Right renal cortex interstitium (tissue), 3 donors: ENCODE results near the gene ITM2B. TPM values are rescaled to one million over a fixed set of nuclear protein-coding genes. Genes with fewer than 3 reads are reported as not detected.
A peak's percentile ranks its signal among the peaks of the same experiment; 100 is the strongest.
"Not testable (repeated sequence)": the region's sequence is repeated elsewhere in the genome, so short reads cannot be mapped to it uniquely, and the experiment has no call there.

Source experiments
- DNase-seq, 3 donors: peaks; one replicate each; pipeline ENCODE4 v3.0.0-alpha.2; 2013; ENCODE audit warnings: low read depth in 3 of 3, low spot score in 2 of 3
- polyA plus RNA-seq, 3 donors: library from polyadenylated mRNA; unstranded; fragments of 120-200 nt; gene quantifications; one replicate each; pipeline ENCODE4 v1.2.1, GENCODE V29; 2013; ENCODE audit not compliant: insufficient read length in 3 of 3

Gene ITM2B
- polyA plus RNA-seq, 3 donors: 1,693 to 1,780 (median 1,762) TPM

GRCh38 chr13:48222358-48223301 is 10.4 kb upstream of the ITM2B start:
- no peak for DNase-seq

GRCh38 chr13:48224701-48225100 is 8.3 kb upstream of the ITM2B start:
- DNase-seq: no peak

GRCh38 chr13:48230541-48230940 is 2.5 kb upstream of the ITM2B start:
- DNase-seq: no peak

DNA sequence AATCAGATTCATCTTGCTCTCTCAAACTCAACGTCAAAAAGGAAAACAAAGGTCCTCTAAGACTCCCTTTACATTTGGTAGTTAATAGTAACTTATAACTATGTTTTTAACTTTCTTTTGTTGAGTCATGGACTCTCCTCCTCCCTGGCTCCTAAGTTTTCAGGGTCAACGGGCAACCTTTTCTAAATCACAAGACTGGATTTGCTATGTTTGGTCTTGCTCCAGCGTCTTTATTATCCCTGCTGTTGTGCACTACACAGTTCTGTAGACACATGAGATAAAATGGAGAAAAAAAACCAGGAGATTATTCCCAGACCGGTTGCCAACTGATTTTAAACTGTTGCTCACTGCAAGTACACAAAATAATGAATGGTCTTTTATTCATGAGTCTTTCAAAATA is 1.9 kb upstream of the ITM2B start:
- DNase-seq: no peak

DNA sequence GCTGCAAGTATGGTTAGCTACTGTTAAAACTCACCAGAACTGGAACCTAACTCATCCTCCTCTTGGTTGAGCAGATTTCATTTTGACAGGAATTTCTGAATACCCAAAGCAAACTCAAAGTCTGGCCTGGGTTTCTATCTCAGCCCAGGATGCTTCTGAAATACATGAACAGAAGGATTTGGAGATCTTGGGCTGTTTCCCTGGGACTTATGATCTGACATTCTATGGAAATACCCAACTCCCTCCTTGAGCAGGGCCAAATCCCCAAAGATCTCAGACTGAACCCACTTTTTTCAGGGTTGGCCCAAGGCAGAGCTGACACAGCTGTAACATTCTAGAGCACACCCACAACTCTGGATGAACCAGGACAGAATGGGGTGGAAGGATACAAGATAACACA is 1.1 kb upstream of the ITM2B start:
- DNase-seq: no peak

DNA sequence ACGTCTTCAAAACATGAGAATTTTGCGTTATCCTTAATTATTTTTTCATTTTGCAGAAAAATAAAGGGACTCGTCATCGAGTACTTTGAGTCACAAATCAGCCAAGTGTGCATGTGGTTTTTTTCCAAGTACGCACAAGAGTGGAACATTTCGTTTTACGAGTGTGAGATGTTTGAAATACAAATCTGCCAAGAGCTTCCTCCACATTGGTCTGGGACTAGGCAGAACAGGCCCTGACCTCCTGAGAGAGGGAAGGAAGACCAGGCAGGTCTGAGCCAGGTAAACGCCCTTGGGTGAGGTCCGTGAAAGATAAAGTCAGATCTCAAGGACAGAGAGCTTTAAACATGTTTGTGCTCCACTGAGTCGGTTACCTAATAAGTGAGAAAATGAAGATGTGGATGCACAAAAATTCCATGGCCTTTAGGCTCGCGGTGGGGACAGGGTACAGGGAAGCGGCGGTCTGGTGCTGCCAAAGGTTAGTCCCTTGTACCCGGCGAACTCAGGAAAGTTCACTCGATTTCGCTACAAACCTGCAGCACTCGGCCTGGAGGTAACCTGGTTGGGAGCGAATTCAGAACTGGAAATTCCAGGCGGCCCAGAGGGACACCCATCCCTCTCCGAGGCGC is 473 bp upstream of the ITM2B start:
- no peak for DNase-seq

DNA sequence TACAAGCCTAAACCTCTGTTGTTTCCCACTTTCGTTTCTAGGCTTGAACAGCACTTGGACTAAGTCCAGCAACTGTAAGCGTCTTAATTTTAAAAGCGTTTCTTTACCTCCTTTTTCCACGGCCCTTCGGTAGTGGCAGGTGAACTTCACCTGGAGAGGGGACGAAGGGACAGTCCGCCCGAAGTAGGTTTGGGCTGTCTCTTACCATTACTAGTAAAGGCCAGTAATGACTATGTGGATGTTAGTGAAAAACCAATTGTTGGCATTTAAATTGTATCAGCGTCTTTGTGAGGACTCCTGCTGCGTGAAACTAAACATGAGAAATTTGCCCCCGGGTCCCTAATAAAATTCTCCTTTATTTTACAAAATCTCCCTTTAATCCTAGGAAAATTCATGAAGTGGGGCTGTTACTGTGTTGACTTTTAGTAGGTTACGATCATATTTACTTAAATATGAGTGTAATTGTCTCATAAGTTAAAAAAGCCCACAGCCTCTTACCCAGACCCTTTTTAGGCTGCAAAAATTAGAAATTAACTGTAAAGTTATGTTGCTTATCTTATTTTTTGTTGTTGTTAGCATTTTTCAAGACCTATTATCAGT is 983 bp downstream of the ITM2B start:
- peak in 1 of 3 donors; percentile 65 for DNase-seq

GRCh38 chr13:48234566-48235340 is 1.7 kb downstream of the ITM2B start:
- no peak for DNase-seq

- DNase-seq: no peak
Measured at GRCh38 chr13:48235341-48236135, 2.5 kb downstream of the ITM2B start.

- no peak for DNase-seq
Measured at GRCh38 chr13:48236528-48237353, 3.7 kb downstream of the ITM2B start.

DNA sequence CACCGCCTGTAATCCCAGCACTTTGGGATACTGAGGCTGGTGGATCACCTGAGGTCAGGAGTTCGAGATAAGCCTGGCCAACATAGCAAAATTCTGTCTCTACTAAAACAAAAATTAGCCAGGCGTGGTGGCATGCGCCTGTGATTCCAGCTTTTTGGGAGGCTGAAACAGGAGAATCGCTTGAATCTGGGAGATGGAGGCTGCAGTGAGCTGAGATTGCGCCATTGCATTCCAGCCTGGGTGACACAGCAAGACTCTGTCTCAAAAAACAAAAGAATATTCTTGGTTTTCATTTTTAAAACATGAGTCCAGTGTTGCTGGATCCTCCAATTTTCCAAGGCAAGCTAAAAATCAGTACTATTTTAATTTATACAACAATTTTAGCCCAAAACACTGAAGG is 6.4 kb downstream of the ITM2B start:
- DNase-seq: not testable (repeated sequence)

- DNase-seq: no peak
Measured at GRCh38 chr13:48241651-48242050, 8.6 kb downstream of the ITM2B start.

DNA sequence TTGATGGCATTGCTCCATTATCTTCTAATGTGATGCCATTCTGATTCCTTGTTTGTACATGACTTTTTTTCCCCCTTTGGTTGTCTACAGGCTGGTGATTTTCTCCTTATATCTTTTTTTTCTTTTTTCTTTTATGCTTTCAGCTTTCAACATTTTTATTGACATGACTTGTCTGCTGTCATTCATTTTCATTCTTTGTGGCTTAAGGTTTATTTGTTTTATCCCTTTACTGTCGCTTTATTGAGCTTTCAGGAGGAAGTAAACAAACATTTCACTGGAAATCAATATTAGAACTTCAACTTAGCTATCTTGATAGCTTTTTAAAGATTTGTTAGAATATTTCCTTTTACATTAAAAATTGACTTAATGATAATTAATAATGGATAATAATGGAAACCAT is 9.7 kb downstream of the ITM2B start:
- no peak for DNase-seq

DNA sequence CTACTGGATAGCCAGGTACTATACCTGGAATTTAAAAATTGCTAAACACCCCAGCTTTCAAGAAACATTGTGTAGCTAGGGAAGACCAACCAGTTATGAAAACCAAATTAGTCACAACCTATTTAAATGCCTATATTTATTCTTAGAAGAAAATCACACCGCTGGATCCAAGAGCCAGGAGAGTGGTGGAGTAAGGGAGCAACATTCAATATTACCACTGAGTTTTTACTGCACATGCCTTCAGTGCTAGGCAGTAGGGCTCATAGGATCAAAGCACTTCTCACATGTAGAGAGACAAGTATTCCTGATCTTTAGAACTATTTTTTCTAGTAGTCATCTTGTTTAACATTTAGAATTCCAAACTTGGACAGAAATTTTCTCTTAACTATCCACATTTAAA is 11.2 kb downstream of the ITM2B start:
- DNase-seq: no peak

GRCh38 chr13:48246102-48246501 is 13.1 kb downstream of the ITM2B start:
- DNase-seq: no peak

DNA sequence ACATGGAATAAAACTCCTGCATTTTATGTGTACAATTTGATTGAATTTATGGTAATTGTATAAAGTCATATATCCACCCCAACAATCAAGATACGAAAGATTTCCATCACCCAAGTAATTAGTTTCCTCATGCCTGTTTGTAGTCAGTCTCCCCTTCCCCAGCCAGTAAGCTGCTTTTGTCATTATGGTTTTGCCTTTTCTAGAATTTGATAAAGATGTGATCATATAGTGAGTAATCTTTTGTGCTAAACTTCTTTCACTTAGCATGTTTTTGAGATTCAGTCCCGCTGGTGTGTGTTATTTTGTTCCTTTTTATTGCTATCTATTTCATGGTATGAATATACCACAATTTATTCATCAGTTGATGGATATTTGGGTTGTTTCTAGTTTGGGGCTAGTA is 16.0 kb downstream of the ITM2B start:
- DNase-seq: no peak

DNA sequence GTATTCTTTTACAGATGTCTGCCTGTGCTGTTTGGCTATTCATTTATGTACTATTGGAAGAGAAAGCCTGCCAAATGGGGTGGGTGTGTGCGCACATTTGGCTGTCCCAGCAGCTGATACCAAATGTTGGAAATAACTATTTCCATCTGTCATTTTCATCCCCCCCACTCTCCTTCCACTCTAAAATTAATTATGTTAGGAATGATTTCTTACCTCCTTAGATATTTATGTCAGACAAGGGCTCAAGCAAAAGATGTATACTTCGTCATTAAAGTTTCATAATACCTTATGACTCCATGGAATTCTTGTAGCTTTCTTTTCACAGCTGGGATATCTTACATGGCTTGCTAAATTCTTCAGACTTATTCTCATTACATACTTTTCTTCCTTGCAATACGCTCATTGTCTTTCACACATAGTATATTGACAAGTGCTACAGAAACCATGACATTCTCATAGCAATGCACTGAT is 18.6 kb downstream of the ITM2B start:
- no peak for DNase-seq

GRCh38 chr13:48252176-48252575 is 19.2 kb downstream of the ITM2B start:
- DNase-seq: no peak

- no peak for DNase-seq
Measured at GRCh38 chr13:48253849-48254248, 20.8 kb downstream of the ITM2B start.
